Body of pancreas (tissue), 4 donors: ENCODE results near the gene TMEM233. TPM values are rescaled to one million over a fixed set of nuclear protein-coding genes. Genes with fewer than 3 reads are reported as not detected.

Experiments used
- ATAC-seq: fragments of 150-250 bp; one replicate; pipeline ENCODE4 v1.9.1; 2016
- DNase-seq, 4 donors: peaks; one replicate each; pipeline ENCODE4 v3.0.0-alpha.2; 2019
- H3K27ac ChIP-seq, 4 donors: fragments of 200-600 bp; sonication (generic); 1 replicate in 3 of 4; 2 replicates in 1 of 4; pipeline versions ENCODE4 v1.5.1 to v1.6.1; 2016 to 2019; ENCODE audit warnings: mild to moderate bottlenecking in 1 of 4, mixed read lengths in 1 of 4, moderate library complexity in 1 of 4
- H3K27me3 ChIP-seq, 2 donors: fragments of 200-600 bp; sonication (generic); one replicate each; pipeline ENCODE4 v1.6.0; 2016; ENCODE audit warnings: mild to moderate bottlenecking in 1 of 2
- H3K36me3 ChIP-seq, 2 donors: fragments of 200-600 bp; sonication (generic); replicated peaks in 1 of 2; 2 replicates each; pipeline ENCODE4 v1.5.1; 2016; ENCODE audit warnings: low read depth in 2 of 2; ENCODE audit not compliant: insufficient read depth in 1 of 2
- H3K4me1 ChIP-seq: fragments of 200-600 bp; sonication (generic); one replicate; pipeline ENCODE4 v1.6.0; 2016
- H3K4me3 ChIP-seq, 2 donors: fragments of 200-600 bp; sonication (generic); 1 replicate in 1 of 2; 2 replicates in 1 of 2; pipeline ENCODE4 v1.5.1; 2016 to 2019
- H3K9me3 ChIP-seq, 3 donors: fragments of 200-600 bp; sonication (generic); 1 replicate in 2 of 3; 2 replicates in 1 of 3; pipeline ENCODE4 v1.5.1; 2016
- CTCF ChIP-seq, 7 experiments: fragments of 450-650 bp in 4 of 7; fragments of 200-600 bp in 3 of 7; sonication (generic) in 3 of 7; IDR thresholded peaks; one replicate each; pipeline ENCODE4 v1.5.1; 2016 to 2019; ENCODE audit warnings: antibody characterized with exemption in 7 of 7
- POLR2A ChIP-seq, 3 donors: fragments of 450-650 bp; IDR thresholded peaks; one replicate each; pipeline ENCODE4 v1.6.1; 2016; ENCODE audit warnings: antibody characterized with exemption in 3 of 3, mild to moderate bottlenecking in 2 of 3
- WGBS, 2 donors: methylation state at CpG; one replicate each; pipeline ENCODE4 v1.1.5; 2017; 5-methylcytosine and 5-hydroxymethylcytosine counted together
- intact Hi-C: fragments of 100-400 bp; cut with DNase I; formaldehyde crosslinking; loops from one replicate; pipeline ENCODE4 v1.15.1; 2023
- total RNA-seq, 2 donors: library from RNA; depleted of rRNA; stranded (reverse); fragments of >200 nt; gene quantifications; one replicate each; pipeline ENCODE4 v1.1.0, GENCODE V29; 2016

The TMEM233 gene
- total RNA-seq, 2 donors from 2014 or later = under 0.01 TPM; not detected in 1

- Histone ChIP-seq H3K27me3 (no peaks in the 10 kb centered on the region), H3K9me3 (peaks cover 0 to 8% (median 0%) of the 10 kb centered on the region in 3 donors), H3K4me1 (no peaks in the 10 kb centered on the region), H3K4me3 (no peak overlapping the region), H3K27ac (no peak overlapping the region), H3K36me3 (no peaks in the 10 kb centered on the region)
- no peak for TF ChIP-seq CTCF (IDR thresholded peaks at IDR 0.05)
- 18 to 22% methylated on average over 2 of the region's 2 CpGs for WGBS, 2 donors
- ATAC-seq (no peak), DNase-seq (no peak)
- intact Hi-C loops = no loop called here
Observed at GRCh38 chr12:119621878-119622277, 28.3 kb downstream of the TMEM233 start.

- ATAC-seq (no peak), DNase-seq (no peak)
- 80% methylated on average over 4 of the region's 4 CpGs for WGBS, 2 donors
- TF ChIP-seq CTCF (IDR thresholded peaks at IDR 0.05) = no peak
- TF ChIP-seq POLR2A (IDR thresholded peaks at IDR 0.05) = no peak
- Histone ChIP-seq H3K36me3 (no peaks in the 10 kb centered on the region), H3K27ac (no peak overlapping the region), H3K4me1 (no peaks in the 10 kb centered on the region), H3K27me3 (no peaks in the 10 kb centered on the region), H3K9me3 (no peaks in the 10 kb centered on the region), H3K4me3 (no peak overlapping the region)
- intact Hi-C loops = no loop called here
Observed at GRCh38 chr12:119624966-119625365, 31.4 kb downstream of the TMEM233 start.

GRCh38 chr12:119627019-119627643 is 33.6 kb downstream of the TMEM233 start:
- Histone ChIP-seq H3K4me1 (no peaks in the 10 kb centered on the region), H3K9me3 (no peaks in the 10 kb centered on the region), H3K36me3 (no peaks in the 10 kb centered on the region), H3K4me3 (no peak overlapping the region), H3K27ac (no peak overlapping the region), H3K27me3 (no peaks in the 10 kb centered on the region)
- ATAC-seq = no peak
- intact Hi-C loops = no loop called here
- no peak for TF ChIP-seq CTCF (IDR thresholded peaks at IDR 0.05)
- TF ChIP-seq POLR2A (IDR thresholded peaks at IDR 0.05) = no peak
- WGBS, 2 donors = 54 to 59% methylated on average over 6 of the region's 6 CpGs
- no peak for DNase-seq

- WGBS, 2 donors = 80 to 84% methylated on average over 6 of the region's 6 CpGs
- no peaks in the 10 kb centered on the region for H3K36me3 ChIP-seq
- H3K4me3 ChIP-seq = no peak overlapping the region
- no peak for DNase-seq
- TF ChIP-seq POLR2A (IDR thresholded peaks at IDR 0.05) (no peak), CTCF (IDR thresholded peaks at IDR 0.05) (no peak)
- H3K4me1 ChIP-seq = no peaks in the 10 kb centered on the region
- H3K27ac ChIP-seq = no peak overlapping the region
- intact Hi-C loops = no loop called here
- H3K27me3 ChIP-seq = no peaks in the 10 kb centered on the region
- no peak for ATAC-seq
- no peaks in the 10 kb centered on the region for H3K9me3 ChIP-seq
Observed at GRCh38 chr12:119627686-119628085, 34.1 kb downstream of the TMEM233 start.

GRCh38 chr12:119630223-119630780 is 36.7 kb downstream of the TMEM233 start:
- no peak overlapping the region for H3K27ac ChIP-seq
- DNase-seq (no peak), ATAC-seq (no peak)
- no peaks in the 10 kb centered on the region for H3K27me3 ChIP-seq
- H3K4me3 ChIP-seq = no peak overlapping the region
- H3K4me1 ChIP-seq = no peaks in the 10 kb centered on the region
- H3K36me3 ChIP-seq = no peaks in the 10 kb centered on the region
- H3K9me3 ChIP-seq = no peaks in the 10 kb centered on the region
- WGBS, 2 donors = 85 to 88% methylated on average over 7 of the region's 7 CpGs
- intact Hi-C loops = no loop called here
- TF ChIP-seq POLR2A (IDR thresholded peaks at IDR 0.05) (no peak), CTCF (IDR thresholded peaks at IDR 0.05) (no peak)
